Body of pancreas (tissue), 4 donors: ENCODE results near the gene PACRG.

Experiments used
- CTCF ChIP-seq, 7 experiments: fragments of 450-650 bp in 4 of 7; fragments of 200-600 bp in 3 of 7; sonication (generic) in 3 of 7; IDR thresholded peaks; one replicate each; pipeline ENCODE4 v1.5.1; 2016 to 2019; ENCODE audit warnings: antibody characterized with exemption in 7 of 7
- POLR2A ChIP-seq, 3 donors: fragments of 450-650 bp; IDR thresholded peaks; one replicate each; pipeline ENCODE4 v1.6.1; 2016; ENCODE audit warnings: antibody characterized with exemption in 3 of 3, mild to moderate bottlenecking in 2 of 3

GRCh38 chr6:162845972-162846371 is 118.2 kb downstream of the PACRG start:
- TF ChIP-seq CTCF (IDR thresholded peaks at IDR 0.05) (no peak), POLR2A (IDR thresholded peaks at IDR 0.05) (no peak)
